GM03348 (cell line): ENCODE measurements around the gene CPEB3.
"Not testable (repeated sequence)": the region's sequence is repeated elsewhere in the genome, so short reads cannot be mapped to it uniquely, and the experiment has no call there.

Experiments used
- DNase-seq: peaks from one replicate; pipeline ENCODE4 v3.0.0; 2012; ENCODE audit warnings: low spot score

Gene CPEB3

GRCh38 chr10:92031580-92031979 lies 259.3 kb downstream of the CPEB3 start:
- DNase-seq = no peak

DNA sequence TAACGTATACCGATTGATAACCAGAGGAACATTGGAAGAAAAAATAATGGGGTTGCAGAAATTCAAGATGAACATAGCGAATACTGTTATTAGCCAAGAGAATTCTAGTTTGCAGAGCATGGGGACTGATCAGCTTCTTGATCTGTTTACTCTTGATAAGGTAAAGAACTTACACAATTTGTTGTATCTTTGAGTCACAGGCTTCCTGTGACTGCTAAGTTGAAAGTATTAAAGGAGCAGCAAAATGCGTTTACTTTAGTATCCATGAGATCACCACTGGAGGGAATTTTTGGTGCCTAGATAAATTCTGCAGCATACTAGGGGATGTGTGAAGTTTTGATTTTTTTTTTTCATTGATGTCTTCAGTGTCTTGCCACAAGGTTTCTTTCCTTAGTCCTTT lies 263.7 kb downstream of the CPEB3 start:
- DNase-seq = no peak

GRCh38 chr10:92025340-92025739 lies 265.5 kb downstream of the CPEB3 start:
- not testable (repeated sequence) for DNase-seq

DNA sequence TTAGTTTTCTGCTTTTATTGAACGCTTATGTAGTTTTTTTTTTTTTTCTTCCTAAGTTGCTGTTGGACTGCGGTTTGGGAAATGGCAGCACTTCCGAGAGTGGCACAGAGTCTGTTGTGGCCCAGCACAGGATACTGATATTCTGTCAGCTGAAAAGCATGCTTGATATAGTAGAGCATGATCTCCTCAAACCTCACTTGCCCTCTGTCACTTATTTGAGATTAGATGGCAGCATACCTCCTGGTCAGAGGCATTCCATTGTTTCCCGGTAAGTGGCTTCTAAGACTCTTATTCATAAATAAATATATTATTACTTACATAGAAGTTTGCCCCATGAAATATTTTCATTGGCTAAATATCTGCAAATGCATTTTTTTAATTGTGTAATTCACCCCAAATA lies 266.2 kb downstream of the CPEB3 start:
- no peak for DNase-seq

DNA sequence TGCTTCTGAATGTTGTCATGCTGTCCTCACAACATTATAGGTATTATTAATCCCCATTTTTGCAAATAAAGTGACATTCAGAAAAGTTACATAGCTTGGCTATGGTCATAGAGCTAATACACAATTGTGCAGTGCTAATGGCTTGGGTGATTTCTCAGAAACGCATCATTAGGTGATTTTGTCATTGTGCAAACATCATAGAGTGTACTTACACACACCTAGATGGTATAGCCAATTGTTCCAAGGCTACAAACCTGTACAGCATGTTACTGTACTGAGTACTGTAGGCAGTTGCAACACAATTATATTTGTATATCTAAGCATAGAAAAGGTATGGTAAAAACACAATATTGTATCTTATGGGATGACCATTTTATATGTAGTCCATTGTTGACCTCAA lies 276.3 kb downstream of the CPEB3 start:
- DNase-seq = no peak

GRCh38 chr10:92011560-92012214 lies 279.2 kb downstream of the CPEB3 start:
- peak; percentile 23 for DNase-seq

DNA sequence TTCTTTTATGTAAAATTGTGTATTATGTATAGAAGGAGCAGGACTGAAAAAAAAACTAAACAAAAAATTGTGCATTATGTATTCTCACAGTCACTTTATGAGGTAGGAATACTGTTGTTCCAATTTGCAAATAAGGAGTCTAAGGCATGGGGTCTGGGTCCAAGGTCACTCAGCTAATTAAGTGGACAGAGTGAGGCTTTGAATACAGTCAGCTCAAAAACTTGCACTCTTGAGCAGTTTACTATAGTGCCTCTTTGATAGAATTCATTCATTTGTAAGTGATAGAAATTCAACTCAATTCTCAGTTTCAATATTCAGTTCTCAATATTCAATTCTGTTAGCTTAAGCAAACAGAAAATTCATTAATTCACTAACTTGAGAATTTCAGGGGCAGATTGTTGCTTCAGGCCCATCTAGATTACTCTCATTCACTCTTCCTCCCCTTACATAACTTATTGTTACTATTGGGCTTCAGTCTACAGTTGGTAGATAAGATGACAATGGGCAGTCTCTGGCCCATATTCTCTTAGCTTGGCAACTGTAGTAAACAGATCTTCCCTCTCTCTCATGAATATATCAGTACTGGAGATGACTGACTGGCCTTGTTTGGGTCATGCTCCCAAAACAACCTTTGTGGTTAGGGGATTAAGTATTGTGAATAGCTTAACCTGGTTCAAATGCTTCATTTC lies 280.7 kb downstream of the CPEB3 start:
- DNase-seq = no peak

- no peak for DNase-seq
These were observed 281.4 kb downstream of the CPEB3 start for GRCh38 chr10:92009445-92009844.

- no peak for DNase-seq
These were observed 284.9 kb downstream of the CPEB3 start for GRCh38 chr10:92005978-92006377.

GRCh38 chr10:92003258-92003657 lies 287.6 kb downstream of the CPEB3 start:
- DNase-seq = no peak

DNA sequence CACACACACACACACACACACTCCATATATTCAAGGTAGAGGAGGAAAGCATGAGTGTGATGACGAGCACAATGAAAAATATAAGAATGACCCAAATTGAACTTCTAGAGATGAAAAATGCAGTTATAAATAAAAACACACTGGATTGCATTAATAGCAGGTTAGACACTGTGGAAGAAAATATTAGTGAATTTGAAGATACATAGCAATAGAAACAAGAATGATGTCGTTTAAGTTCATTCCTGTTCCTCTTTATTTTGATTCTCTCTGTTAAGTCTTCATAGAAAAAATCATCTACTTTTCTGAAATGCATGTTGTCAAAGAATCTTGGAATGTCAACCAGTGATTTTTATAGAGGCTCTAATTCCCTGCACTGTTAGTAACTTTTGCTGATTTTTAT lies 288.9 kb downstream of the CPEB3 start:
- no peak for DNase-seq

DNA sequence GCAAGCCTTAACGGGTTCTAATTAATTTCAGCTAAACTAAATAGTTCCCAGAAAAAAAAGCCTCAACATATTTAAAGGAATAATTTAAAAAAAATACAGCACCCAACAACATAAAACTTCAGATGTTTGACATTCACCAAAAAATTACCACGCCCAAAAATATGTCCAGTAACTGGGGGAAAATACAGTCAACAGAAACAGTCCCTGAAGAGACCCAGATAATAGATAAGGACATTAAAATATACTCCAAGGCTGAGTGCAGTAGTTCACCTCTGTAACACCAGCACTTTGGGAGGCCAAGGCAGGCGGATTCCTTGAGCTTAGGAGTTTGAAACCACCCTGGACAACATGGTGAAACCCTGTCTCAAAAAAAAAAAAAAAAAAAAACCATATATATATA lies 289.3 kb downstream of the CPEB3 start:
- no peak for DNase-seq
